HG02981 (cell line): ENCODE data around the gene CAMKMT.
"Not testable (repeated sequence)": the region's sequence is repeated elsewhere in the genome, so short reads cannot be mapped to it uniquely, and the experiment has no call there.

ENCODE experiments used
- ATAC-seq: cut with Tn5 transposase; IDR thresholded peaks from one replicate; pipeline ENCODE4 v1.9.1; 2021; ENCODE audit warnings: mild to moderate bottlenecking, moderate library complexity; ENCODE audit not compliant: unreplicated experiment

Gene CAMKMT

DNA sequence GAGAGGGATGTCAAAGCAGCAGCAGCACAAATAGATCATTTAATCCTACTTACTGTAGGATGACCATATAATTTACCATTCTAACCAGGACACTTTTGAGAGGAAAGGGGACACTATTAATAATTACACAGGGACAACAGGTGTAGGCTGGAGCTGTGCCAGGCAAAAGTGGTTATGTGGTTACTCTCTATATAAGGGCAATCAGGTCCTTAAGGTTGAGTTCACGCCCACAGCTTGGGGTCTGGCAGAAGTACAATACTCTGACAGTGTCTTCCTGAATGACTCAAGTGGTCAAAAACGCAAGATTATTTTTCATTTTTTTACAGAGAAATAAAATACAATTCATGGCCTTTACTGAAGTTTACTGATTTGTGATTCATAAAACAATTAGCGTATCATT is 3.2 kb upstream of the CAMKMT start:
- peak; percentile 45 for ATAC-seq

DNA sequence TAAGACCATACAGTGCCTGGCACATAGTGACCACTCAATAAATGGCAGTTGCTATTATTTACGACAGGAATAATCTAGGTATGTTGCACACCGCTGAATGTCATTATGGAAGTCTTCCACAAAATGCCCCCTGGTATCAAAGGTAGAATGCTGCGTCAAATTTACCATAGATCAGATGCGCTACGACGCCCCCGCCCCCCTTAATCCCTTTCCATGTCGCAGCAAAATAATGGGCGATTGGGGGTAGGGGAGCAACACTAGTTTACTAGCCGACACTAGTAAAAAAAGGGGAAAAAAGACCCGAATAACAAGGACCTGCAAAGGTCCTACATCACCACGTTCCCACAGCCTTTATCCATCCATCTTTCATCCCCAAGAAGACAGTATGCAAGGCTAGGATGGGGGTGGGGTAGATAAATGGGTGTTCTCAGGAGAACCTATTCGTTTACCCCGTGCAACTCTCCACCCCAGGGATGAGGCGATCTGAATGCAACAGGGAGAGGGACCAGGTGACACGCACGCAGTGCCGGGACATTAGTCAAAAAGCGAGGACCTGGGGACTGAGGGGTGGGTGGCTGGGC is 908 bp upstream of the CAMKMT start:
- ATAC-seq: no peak

DNA sequence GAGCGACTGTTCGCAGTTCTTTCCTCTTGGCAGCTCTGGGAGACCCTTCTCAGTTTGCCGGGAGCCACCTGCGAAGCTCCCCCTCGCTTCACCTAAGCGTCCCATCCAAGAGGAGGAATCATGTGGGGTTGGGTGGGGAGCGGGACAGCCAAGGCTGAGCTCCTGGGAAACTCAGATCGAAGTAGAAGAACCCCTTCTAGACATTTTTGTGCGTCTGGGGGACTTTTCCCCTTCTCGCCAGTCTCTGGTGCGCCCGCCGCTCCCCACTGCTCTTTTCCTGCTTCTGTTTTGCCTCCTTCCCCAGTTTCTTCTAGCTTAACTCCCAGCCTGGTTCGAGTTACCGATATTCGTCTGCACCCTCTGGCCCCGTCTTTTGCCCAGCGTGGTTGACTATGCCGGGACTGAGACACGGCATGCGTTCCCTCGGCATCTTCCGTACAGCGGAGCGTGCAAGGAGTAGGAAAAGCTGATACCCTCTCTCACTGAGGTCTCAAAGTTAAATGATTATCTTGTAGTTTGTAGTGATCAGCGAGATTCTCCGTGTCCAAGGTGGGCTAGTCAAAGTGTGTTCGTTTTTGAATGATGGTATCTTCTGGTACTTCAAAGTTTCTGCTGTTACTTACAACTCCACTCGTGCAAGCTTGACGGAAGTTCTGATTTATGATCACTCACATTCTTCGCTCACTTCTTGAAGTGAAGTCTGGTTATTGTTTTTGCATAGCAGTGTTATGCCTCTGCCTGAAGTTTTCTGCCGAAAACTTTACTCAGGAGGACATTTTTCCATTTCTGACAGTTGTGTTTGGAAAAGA is 664 bp downstream of the CAMKMT start:
- peak; percentile 8 for ATAC-seq

DNA sequence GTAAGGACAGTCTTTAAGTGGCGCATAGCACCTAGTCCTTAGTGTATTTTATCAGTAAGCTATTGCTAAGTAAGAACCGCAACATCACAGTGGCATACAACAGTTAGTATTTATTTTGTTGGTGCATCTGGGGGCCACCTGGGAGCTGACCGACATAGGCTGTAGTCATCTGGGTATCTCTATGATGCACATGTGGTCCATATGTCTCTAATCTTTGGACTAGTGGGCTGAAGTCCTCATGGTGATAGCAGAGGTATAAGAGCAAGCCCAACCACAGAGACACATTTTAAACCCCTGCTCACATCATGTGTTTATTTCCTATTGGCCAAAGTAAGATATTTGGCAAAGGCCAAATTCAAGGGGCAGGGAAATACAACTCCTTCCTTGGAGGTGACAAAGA is 2.9 kb downstream of the CAMKMT start:
- no peak for ATAC-seq

DNA sequence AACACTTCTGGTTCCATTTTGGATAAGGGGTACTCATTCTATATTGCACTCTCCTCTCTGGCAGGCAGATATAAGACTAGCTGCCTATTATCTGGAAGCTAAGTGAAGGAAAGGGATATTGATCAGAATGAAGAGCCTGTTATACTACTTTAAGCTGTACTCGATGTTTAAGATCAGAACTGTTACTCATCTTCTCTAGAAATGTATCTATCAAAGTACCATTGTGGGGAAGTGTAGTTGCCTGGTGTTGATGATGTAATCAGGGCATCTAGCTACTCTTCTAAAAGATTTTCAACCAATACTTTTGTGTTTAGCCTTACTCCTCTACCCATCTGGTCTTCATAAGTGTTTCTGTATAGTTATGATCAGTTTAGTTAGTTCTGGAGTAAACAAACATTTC is 5.8 kb downstream of the CAMKMT start:
- no peak for ATAC-seq

DNA sequence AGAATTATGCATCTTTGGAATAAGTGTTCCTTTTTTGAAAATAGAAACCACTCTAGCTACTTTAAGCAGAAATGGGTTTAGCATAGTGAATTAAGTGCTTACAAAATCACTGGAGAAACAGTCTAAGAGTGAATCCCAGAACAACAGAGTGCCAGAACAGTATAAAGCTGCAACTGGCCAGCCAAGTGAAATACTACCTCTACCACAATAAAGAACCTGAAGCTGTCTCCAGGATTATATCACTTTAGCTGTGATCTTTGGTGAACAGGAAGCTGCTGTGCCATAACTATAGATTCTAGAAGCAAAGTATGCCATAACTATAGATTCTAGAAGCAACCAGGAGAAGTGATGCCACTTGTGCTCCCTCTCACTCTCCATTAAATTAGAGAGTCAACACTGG is 7.6 kb downstream of the CAMKMT start:
- no peak for ATAC-seq

DNA sequence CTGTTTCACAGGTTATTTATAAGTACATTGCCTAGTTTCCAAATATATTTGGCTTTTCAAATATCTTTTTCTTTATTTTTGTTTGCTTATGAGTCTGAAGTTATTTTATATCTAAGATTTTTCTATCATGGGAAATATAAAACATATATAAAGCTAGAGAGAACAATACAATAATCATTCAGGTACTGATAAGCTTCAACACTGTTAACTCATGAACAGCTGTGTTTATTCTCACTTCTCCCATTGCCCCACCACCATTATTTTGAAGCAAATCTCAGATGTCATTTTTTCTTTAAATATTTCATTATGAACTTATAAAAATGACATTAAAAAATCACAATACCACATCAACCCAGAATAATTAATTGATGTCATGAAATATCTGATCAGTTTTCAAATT is 9.7 kb downstream of the CAMKMT start:
- ATAC-seq: no peak

DNA sequence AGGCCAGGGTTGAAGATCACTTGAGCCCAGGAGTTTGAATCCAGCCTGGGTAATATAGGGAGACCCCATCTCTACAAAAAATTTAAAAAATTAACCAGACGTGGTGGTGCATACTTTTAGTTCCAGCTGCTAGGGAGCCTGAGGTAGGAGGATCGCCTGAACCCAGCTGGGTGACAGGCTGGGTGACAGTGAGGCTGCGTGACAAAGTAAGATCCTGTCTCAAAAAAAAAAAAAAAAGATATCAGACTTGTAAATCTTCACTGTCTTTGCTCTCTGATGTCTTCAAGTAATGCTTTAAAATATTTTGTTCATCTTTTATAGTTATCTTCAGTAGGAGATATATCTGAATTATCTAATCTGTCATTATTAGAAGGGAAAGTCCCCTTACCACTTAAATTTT is 10.5 kb downstream of the CAMKMT start:
- no peak for ATAC-seq

DNA sequence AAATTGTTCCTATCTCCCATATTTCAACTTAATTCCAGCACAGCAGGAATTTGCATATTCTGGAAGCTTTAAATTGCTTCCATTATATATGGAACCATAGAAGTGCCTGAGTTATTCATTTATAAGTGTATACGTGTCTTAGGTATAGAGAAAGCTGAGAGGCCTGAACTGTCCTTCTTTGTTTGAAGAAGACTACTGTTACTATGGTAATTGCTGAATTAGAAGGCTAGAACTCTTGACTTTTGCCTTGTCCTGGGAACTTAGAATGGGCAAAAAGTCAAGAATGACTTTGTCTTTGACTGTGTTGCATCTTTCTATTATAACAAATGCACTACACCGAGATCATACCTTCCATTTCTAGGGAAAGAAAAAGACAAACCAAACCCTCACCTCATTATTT is 15.7 kb downstream of the CAMKMT start:
- no peak for ATAC-seq

DNA sequence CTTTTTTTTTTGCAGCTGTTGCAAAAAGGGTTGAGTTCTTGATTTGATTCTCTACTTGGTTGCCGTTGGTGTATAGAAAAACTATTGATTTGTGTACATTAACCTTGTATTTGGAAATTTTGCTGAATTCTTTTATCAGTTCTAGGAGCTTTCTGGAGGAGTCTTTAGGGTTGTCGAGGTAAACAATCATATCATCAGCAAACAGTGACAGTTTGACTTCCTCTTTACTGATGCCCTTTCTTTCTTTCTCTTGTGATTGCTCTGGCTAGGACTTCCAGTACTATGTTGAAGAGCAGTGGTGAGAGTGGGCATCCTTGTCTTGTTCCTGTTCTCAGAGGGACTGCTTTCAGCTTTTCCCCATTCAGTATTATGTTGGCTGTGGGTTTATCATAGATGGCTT is 23.5 kb downstream of the CAMKMT start:
- not testable (repeated sequence) for ATAC-seq

DNA sequence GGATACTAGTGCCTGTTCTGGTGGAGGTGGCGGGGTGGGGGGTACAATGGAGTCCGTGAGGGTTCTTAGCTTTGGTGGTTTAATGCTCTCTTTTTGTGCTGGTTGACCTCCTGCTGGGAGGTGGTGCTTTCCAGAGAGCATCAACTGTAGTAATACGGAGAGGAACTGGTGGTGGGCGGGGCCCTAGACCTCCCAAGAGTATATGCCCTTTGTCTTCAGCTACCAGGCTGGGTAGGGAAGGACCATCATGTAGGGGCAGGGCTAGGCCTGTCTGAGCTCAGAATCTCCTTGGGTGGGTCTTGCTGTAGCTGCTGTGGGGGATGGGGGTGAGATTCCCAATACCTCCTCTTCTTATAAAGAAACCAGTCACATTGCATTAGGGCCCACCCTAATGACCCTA is 27.1 kb downstream of the CAMKMT start:
- no peak for ATAC-seq

DNA sequence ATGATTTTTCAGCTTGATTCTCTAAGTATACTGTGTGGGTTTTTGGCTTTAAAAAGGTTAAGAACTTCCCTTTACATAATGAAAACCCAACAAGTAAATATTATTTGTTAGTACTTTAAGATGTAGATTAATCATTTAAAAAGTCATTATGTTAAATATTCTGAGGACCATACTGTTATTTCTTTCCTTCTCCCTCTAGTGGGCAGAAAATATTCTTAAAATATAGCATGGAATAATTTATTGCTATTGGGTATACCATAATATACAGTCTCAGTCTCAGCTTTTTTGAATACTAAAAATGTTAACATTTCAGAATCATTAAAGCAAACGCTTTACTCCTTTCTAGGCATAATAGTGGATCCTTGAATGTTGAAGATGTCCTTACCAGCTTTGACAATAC is 28.1 kb downstream of the CAMKMT start:
- no peak for ATAC-seq

DNA sequence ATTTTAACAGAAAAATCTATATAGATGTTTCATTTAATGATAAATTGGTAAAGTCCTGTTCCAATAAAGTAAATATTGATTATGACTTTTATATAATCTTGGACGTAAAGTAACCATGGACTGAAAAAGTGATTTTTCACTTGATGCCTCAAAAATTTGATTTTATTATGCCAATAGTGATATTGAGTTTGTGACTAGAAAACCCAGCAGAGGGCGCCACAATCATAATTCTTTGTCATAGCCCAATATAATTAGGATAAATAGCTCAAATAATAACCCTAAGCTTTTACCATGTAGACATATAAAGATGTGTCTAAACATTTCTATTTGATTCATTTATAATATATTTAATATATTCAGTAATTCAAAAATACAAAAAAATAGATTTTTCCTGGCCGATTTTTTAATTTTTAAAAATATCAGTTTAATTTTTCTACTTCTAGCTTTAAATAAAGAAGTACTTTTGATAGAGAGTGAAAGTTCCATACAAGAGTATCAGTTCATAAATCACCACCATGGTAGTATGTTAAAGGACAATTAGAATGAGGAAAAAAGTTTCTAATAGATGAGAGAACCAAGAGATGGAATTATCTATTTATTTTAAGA is 30.7 kb downstream of the CAMKMT start:
- no peak for ATAC-seq

DNA sequence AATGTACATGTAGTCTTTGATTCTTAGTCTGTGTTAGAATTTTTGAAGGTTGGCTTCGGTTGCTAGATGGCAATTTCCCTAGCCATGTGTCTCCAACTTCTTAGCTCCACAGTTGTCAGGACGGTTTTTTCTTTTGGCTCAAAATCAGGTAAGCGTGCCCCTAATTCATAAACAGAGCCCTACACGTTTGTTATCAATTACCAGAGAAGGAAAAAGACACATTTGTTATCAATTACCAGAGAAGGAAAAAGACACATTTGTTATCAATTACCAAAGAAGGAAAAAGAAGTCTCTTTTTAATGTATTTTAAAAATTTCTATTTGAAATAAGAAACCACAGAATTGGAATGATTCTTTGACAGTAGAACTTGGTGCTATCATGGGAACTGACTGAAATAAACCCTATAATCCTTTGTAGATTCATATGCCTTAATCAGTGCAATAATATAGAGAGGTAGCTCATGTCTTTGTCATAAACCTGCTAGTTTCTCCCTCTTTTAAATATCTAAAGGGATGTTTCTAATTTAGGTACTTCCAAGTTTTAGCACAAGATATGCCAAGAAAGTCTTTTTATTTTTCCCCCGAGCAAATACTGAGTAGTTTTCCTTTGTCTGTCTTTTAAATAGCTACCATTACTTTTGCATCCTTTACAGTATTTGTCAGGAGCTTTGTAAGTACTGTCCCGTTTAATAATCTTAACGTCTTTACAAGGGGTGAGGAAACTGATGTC is 35.9 kb downstream of the CAMKMT start:
- no peak for ATAC-seq

DNA sequence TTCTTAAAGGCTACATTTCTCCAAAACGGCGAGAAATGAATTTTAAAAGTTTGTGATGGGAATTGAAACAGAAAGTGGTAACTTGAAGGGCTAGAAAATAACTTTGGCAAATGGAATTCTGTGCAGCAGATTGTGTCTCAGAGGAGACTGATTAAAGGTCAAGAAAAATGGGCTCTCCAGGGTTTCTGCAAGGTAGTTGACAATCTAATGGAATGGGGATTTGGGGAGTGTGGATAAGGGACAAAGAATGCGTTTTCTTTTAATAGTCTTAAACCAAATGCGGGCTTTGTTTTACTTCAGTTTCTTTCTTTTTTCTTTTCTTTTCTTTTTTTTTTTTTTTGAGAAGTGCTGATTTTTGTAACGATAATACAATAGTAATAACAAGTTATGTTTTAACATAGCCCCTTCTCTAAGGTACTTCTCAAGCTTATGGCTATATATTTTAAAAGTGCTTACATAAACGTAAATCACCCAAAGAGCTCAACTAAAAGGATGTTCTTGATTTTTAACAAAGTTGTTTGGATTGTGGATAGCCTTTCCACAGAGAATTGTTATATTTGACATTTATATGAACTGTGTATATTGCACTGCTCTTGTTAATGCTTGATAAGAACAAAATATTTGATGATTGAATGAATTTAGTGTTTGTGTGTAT is 36.6 kb downstream of the CAMKMT start:
- no peak for ATAC-seq

DNA sequence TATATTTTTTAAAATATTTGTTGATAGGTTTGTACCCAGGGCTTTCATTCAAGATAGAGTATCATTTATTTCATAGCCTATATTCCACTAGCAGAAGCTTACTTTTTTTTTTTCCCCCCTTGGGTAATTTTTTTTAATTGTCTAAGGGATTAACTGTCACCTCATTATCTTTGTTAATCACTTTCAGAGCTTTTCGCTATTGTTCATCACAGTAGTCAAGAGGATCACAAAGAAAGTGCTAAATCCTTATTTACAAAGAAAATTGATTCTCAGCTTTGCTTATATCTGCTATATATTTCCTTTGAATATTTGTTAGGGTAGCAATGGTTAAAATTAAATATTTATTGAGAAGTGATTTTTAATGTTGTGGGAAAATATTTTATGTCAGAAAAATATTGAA is 59.0 kb downstream of the CAMKMT start:
- ATAC-seq: no peak

DNA sequence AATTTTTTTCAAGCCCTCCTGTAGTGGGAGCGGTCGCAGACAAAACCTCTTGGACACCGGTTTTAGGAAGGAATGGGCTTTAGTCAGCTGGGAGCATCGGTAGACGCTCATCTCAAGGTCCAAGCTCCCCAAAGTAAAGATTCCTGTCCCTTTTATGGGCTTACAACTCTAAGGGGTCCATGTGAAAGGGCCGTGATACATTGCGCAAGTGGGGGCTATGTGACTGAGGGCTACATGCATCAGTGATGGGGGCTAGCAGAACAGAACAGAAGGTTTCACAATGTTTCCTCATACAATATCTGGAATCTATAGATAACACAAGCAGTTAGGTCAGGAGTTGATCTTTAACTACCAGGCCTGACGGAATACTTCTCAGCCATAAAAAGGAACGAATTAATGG is 62.5 kb downstream of the CAMKMT start:
- ATAC-seq: no peak

DNA sequence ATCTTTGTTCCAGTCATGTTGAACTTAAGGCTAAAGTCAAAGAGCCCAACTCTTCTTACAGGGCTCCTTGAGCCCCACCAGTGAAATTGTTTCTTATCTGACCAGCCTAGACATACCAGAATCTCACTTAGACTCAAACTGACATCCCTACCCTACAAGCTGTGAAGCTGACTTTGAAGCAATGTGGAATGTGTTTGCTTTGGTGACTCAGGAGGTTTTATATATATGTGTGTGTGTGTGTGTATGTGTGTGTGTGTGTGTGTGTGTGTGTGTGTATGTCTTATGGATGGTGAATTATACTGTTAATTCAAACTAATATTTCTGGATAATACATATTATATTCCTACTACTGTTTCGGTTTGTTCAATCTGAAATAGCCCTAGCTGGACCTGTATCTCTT is 67.3 kb downstream of the CAMKMT start:
- no peak for ATAC-seq

DNA sequence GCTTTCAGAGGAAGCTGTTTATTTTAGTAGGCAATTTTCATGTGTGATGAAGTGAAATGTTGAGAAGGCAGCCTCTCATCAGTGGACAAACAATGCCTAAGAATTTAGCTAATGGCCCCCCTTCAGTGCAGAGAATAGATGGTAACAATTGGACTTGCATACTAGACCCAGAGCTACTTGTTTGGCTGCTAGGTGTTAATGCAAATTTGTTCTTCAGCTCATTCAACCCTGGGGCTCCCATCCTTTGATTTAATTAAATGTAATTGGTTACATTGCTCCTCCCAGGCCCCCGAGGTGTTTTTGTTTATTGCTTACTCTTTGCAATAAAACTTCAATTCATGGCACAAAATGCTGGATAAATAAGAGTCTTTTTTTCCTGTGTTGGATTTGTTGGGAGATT is 68.6 kb downstream of the CAMKMT start:
- ATAC-seq: no peak

DNA sequence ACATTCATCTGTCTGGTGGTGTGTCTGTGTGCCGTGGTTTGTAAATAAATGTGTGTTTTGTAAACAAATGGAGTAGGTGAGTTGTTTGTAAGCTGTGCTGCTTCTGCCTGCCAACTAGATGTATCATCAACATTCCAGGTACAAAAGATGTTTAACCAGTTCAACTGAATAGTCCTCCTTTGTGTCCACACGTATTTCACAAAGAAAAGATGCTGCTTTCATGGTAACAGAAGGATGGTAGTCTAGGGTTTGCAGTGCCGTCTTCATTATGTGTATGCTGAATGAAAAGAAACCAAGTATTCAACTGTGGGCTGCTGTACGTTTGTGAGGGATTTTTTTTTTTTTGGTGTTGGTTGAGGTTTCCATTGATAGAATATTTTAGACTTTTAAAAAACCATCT is 72.1 kb downstream of the CAMKMT start:
- ATAC-seq: no peak

DNA sequence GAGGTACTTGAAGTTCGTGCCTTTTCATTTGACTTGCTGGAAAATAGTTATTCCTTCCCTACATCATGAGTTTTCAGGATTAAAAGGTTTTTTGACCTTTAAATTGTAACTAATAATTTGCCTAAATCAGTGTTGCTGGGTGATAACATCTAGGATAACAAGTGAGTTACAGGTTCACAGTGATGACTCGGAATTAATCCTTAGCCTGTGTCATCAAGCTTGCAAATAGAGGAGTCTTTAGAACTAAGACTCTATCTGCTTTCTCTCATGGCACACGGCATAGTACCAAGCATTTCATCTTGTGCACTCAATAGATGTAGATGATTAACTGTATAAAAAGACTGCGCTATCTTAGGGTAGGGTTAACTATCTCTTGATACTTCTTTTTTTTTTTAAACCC is 79.5 kb downstream of the CAMKMT start:
- no peak for ATAC-seq
